Stimulated activated effector memory CD8-positive, alpha-beta T cell treated with anti-CD3 and anti-CD28 coated beads, Interleukin-12 subunit alpha, Interleukin-12 subunit beta, amount 100 ng/mL, for 72 hours (primary cell): ENCODE measurements around the gene MSH2.
"Not testable (repeated sequence)": the region's sequence is repeated elsewhere in the genome, so short reads cannot be mapped to it uniquely, and the experiment has no call there.

ENCODE experiments used
- ATAC-seq: fragments of 150-1000 bp; cut with Tn5 transposase; 2 replicates; pipeline ENCODE4 v1.10.0; 2021
- DNase-seq, 2 donors: peaks; one replicate each; pipeline ENCODE4 v3.0.0; 2021 to 2022; ENCODE audit warnings: low spot score in 2 of 2
- H3K27ac Mint-ChIP-seq: one replicate; pipeline ENCODE4 v1.8.0; 2022; ENCODE audit warnings: mild to moderate bottlenecking, mixed read lengths
- H3K36me3 Mint-ChIP-seq: one replicate; pipeline ENCODE4 v1.8.0; 2022; ENCODE audit warnings: mild to moderate bottlenecking, mixed read lengths
- H3K4me1 Mint-ChIP-seq: one replicate; pipeline ENCODE4 v1.8.0; 2022; ENCODE audit warnings: mixed read lengths
- H3K4me3 Mint-ChIP-seq: one replicate; pipeline ENCODE4 v1.8.0; 2022; ENCODE audit warnings: mild to moderate bottlenecking, mixed read lengths
- H3K9me3 Mint-ChIP-seq: one replicate; pipeline ENCODE4 v1.8.0; 2022; ENCODE audit warnings: mixed read lengths

MSH2 gene

DNA sequence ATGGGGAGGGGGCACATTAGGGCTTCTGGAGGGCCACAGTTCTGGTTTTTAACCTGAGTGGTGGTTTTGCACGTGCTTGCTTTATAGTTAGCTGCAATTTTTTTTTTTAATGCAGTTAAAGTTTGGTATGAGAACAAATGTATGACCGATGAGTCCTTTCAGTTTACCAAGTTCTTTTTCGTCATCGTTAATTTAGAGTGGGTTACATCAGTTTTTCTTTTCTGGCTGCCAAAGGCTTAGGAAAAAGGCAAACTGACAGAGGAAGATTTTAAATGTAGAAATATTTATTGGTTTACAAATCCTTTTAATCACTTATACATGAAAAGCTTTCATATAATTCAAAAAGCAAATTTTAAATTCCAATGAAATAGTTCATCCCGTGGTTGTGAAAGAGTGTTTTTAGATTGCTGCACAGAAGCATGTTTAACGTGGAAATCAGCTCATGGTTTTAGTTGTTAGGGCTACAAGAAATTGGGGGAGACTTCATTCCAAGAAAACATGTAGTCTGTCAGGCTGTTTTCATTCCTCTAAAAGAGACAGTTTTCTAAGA lies 82.9 kb downstream of the MSH2 start:
- ATAC-seq, result no peak
- no peak overlapping the region for H3K27ac Mint-ChIP-seq
- H3K36me3 Mint-ChIP-seq, result peaks cover 42% of the 10 kb centered on the region

DNA sequence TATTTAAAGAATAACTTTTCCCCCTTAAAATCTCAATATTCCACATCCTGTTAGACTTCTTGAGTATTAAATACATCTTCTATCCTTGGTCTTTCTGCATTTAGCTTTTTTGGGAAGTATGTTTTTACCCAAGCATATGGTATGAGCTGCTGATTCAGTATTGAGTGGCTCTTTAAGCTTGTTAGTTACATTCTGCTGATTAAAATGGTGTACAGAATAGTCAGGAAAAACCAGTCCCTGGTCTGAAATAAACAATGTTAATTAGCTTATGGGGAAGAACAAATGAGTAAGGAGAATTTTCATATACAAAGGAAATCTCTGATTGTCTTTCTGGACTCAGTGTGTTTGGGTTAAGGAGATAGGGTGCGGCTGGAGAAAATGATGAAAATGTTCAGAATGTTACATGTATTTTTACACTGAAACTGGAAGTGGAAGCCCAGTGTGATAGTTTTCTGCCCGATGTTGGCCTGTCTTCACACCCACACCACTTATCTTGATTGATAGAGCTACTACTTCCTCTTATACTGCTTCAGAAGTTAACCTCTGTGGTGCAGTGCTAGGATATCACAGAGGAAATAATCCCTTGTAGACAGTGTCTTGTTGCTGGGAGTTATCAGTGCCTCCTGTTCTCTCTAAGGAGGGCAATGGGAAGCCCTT lies 84.0 kb downstream of the MSH2 start:
- H3K36me3 Mint-ChIP-seq, result peaks cover 31% of the 10 kb centered on the region
- H3K27ac Mint-ChIP-seq, result no peak overlapping the region
- H3K9me3 Mint-ChIP-seq, result no peaks in the 10 kb centered on the region
- H3K4me1 Mint-ChIP-seq, result peaks cover 11% of the 10 kb centered on the region
- H3K4me3 Mint-ChIP-seq, result no peak overlapping the region
- DNase-seq, result no peak
- peak; percentile 76 for ATAC-seq

More for the DNA sequence above, 82.9 kb downstream of the MSH2 start:
- DNase-seq, result no peak
- Mint-ChIP-seq H3K4me1 (peaks cover 11% of the 10 kb centered on the region), H3K9me3 (no peaks in the 10 kb centered on the region), H3K4me3 (no peak overlapping the region)

DNA sequence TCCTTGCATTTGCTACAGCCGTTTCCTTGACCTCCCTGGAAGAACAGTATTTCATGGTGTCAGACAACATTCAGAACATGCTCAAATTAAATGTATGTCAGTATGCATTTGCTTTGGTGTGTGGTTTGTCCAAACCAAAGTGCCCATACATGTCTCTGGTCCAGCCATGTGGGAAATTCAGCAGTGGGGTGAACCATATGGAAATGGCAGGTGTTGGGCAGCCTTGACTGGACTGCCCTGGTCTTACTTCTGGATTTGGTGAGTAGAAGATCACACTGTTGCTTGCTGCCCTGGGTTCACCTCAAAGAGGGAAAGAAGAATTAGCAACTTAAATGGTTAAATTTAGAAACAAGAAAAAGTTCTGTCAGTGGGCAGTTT lies 84.5 kb downstream of the MSH2 start:
- no peak for ATAC-seq
- no peak for DNase-seq
- Mint-ChIP-seq H3K27ac (no peak overlapping the region), H3K4me3 (no peak overlapping the region), H3K4me1 (peaks cover 11% of the 10 kb centered on the region), H3K9me3 (no peaks in the 10 kb centered on the region), H3K36me3 (peaks cover 26% of the 10 kb centered on the region)

DNA sequence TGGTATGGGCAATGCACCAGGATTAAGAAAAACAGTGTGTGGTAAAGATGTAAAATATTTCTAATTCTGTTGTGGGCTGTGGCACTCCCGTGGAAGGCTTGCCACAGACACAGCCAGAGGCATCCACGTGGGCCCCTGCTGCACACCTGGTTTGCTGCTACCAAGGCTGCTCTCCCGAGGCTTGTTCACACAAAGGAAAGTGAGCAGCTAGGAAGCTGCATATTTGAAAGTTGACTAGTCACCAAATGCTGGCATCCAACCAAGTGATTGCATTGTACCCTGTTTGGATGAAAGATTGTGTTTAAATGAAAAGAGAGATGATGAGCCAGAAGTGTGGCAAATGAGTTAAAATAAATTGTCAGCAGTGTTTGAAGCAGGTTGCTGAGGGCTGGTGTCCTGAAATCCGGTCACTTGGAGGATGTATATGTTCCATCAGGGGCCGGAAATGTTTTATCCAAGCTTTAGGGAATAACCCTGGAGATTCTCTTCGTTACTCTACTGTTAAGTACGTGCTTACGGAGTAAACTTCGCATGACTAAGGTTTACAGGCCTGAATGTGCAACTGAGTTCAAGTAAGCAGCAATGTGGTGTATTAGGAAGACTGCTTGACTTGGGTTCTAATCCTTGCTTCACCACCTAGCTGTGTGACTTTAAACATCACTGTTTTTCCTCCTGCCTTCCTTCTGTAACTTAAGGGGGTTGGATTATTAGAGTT lies 86.1 kb downstream of the MSH2 start:
- Mint-ChIP-seq H3K9me3 (no peaks in the 10 kb centered on the region), H3K36me3 (peaks cover 10% of the 10 kb centered on the region), H3K4me3 (no peak overlapping the region), H3K4me1 (peaks cover 11% of the 10 kb centered on the region), H3K27ac (no peak overlapping the region)
- ATAC-seq (no peak), DNase-seq (no peak)

DNA sequence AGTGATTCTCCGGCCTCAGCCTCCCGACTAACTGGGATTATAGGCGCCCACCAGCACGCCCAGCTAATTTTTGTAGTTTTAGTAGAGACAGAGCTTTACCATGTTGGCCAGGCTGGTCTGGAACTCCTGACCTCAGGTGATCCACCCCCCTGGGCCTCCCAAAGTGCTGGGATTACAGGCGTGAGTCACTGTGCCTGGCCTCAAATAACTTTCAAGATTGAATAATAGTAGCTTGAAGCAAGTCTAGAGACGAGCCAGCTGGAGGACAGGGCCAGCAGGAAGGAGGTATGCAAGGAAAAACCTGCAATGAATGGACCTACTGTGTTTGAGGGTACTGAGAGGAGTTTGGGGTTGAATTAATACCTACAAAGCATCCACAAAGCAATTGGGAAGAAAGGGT lies 87.5 kb downstream of the MSH2 start:
- Mint-ChIP-seq H3K36me3 (peaks cover 4% of the 10 kb centered on the region), H3K4me1 (peaks cover 11% of the 10 kb centered on the region), H3K27ac (no peak overlapping the region), H3K9me3 (no peaks in the 10 kb centered on the region), H3K4me3 (no peak overlapping the region)
- ATAC-seq, result no peak
- no peak for DNase-seq

DNA sequence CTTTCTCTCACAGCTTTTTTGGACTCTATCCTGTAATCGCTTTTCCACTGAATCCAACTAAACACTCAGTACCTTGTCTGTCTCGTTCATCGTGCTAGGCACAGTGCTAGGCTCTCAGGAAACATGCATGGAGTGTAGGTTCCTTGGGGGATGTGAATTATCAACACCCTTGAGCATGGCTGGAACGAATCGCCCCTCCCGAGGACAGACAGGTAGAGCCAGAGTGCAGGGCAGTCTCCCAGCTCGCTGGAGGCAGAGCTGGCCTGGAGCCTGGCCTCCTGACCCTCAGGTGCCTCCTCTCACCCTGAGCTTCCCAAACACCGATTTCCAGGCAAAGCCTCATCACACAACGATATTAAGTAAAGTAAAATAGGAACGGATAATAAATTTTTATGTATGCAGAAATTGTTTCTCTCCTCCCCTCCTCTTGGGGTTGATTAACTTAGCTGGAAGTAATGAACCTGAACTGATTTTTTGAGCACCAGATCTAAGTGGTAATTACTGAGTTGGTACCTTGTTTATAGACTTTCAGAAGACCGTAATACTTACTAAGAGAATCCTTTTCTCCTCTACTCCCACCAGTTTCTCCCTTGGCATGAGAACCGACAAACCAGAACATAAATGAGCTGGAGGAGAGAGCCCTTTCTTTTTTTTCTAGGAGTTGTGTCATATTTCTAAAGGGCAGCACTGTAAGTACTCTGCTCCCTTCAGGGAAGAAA lies 90.5 kb downstream of the MSH2 start:
- H3K4me1 Mint-ChIP-seq, result no peaks in the 10 kb centered on the region
- H3K36me3 Mint-ChIP-seq, result no peaks in the 10 kb centered on the region
- no peak overlapping the region for H3K4me3 Mint-ChIP-seq
- DNase-seq, result no peak
- H3K9me3 Mint-ChIP-seq, result no peaks in the 10 kb centered on the region
- no peak overlapping the region for H3K27ac Mint-ChIP-seq
- no peak for ATAC-seq

DNA sequence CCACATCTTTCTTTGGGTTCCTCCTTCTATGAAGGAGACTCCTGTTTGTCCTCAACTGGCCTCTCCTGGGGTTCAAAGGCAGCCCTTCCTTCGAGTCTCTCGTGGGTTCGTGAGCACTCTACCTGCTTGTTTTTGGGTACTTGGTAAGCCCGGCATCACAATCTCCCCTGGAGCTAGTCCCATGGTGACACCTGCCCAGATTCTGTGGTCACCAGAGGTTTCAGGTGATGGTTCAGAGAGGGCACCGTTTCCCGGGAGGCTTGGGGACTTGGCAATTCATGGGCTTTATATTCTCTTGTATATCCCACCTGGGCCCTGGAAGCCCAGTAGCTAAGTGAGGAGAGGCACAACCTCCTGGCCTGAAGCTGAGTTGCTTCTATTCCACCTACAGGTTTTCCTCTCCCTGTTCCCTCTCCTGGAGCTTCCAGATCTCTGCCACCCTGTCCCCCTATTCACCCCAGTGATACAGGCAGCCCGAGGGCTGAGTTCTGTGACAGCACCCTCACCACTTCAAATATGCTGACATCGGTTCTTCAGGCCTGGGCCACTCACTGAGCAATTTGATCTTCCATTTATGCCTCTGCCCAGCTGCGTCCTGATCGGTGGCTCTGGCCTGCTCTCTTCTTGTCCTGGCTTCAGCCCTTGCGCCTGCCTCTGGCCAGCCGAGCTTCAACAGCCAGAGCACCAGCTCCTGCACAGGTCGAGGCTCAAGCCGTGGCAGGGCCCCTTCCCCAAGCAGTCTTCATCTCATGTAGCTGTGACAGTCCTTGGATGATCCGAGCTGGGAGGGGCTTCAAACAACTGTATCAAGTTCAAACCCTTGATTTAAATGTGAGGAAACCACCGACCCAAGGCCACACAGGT lies 91.5 kb downstream of the MSH2 start:
- Mint-ChIP-seq H3K9me3 (no peaks in the 10 kb centered on the region), H3K4me3 (no peak overlapping the region), H3K4me1 (no peaks in the 10 kb centered on the region), H3K27ac (no peak overlapping the region), H3K36me3 (no peaks in the 10 kb centered on the region)
- DNase-seq (no peak), ATAC-seq (no peak)

DNA sequence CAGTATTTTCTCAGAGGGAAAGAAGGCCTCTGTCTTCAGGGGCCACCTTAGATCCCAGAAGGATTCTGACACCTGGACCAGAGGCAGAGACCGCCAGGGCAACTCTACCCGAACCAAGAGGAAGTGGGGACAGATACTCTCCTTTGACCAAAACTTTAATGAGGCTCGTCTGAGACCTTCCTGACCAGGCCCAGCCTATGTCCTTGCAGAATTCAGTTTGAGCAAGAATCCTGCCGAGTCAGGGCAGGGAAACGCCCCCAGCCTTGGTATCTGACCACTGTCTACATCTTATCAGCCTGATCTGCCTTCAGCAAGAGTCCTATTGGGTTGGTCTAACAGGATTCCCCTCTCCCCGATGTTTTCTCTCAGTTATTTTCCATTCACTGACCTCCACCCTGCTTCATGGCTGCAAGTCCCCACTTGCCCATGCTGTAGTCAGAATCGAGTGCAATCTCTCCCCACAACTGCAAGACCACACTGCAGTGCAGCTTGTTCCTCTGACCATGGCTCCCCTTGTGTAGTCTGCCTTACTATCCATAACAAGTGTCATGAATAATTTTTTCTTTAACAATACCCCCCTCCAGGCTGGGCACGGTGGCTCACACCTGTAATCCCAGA lies 95.0 kb downstream of the MSH2 start:
- H3K9me3 Mint-ChIP-seq, result peaks cover 3% of the 10 kb centered on the region
- H3K4me1 Mint-ChIP-seq, result peaks cover 16% of the 10 kb centered on the region
- H3K4me3 Mint-ChIP-seq, result no peak overlapping the region
- no peak for DNase-seq
- no peak for ATAC-seq
- H3K27ac Mint-ChIP-seq, result no peak overlapping the region
- no peaks in the 10 kb centered on the region for H3K36me3 Mint-ChIP-seq

DNA sequence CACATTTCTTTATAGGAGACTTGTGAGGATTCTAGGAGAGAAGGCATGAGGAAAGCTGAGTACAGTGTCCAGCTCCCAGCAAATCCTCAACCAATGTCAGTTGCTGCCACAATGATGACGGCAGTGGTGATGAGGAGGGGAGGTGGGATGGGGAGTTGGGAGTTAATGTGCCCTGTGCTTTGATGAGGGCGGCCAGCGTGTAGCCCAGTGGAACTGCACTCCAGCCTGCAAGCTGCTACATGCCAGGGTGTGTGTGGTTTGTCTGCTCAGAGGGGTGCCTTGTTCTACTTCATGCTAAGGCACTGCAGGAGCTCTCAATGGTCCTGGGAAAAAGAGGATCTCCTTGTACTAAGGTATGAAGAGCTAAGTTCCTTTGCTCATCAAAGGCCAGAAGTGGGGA lies 96.1 kb downstream of the MSH2 start:
- H3K36me3 Mint-ChIP-seq, result no peaks in the 10 kb centered on the region
- no peak for ATAC-seq
- H3K27ac Mint-ChIP-seq, result no peak overlapping the region
- peaks cover 16% of the 10 kb centered on the region for H3K4me1 Mint-ChIP-seq
- H3K9me3 Mint-ChIP-seq, result peaks cover 3% of the 10 kb centered on the region
- H3K4me3 Mint-ChIP-seq, result no peak overlapping the region
- DNase-seq, result no peak

DNA sequence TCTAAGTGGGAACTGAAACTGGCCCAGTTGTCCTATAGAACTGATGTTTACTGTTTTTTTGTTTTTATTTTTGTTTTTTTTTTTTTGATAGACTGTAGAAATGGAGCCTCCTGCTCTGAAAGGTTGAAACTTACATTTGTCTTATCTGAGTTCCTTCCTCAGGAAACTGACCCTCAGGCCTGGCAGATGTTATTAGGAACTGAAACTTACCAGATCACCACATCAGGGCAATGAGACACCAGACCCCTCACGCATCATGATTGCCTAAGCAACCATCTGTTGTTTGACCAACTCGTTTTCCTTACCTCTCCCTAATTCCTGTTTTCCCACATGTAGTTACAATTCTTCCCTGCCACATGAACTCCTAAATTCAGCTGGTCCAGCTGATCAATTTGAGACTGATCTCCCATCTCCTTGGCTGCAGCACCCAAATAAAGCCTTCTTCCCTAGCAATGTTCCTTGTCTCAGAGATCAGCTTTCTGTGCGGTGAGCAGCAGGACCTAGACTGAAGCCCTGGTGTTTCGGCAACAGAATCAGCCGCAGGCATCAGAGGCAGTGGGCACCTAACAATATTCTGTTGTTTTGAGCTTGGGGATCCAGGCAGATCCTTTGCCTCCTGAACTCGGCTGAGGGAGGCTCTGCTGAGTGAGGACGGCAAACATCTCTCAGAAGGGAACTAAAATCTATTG lies 96.8 kb downstream of the MSH2 start:
- DNase-seq (no peak), ATAC-seq (no peak)
- Mint-ChIP-seq H3K36me3 (no peaks in the 10 kb centered on the region), H3K4me3 (no peak overlapping the region), H3K9me3 (peaks cover 3% of the 10 kb centered on the region), H3K27ac (no peak overlapping the region), H3K4me1 (peaks cover 16% of the 10 kb centered on the region)

DNA sequence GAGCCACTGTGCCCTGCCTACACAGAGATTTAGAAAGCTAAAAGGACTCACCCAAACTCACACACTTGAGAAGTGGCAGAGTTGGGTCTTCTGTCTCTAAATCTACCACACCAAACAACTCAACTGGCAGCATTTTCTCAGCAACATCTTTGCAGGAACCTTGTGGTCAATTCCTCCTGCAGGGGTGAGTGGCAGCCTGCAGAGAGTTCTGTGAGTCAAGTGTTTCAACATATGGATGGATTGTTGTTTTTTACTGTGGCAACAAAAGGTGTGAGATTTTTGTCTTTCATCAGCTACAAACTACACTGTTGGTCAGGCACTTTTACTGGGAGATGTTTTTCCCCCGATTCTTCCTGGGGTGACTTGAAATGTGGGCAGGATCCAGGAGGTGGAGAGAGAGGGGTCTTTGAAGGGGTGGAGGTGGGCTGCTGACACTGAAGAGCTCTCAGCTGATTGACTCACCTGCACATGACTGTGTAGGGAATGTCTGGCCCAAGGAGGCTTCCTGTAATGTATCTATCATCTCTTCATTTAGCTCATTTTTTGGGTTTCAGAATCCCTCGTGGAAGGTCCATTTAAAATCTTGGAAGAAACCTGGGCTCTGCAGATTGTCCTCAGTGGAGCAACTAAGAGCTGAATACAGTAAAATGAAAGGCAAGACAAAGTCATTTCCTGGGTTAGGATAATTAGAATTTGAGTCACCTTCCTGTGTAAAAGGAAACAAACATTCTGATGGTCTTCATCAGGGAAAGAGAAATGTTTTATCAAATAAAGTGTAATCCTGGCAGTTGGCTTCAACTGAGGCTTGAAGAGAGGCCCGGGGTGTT lies 98.6 kb downstream of the MSH2 start:
- H3K27ac Mint-ChIP-seq, result peak overlapping the region; percentile 29
- DNase-seq (no peak), ATAC-seq (peak; percentile 55)
- H3K4me3 Mint-ChIP-seq, result no peak overlapping the region
- H3K36me3 Mint-ChIP-seq, result no peaks in the 10 kb centered on the region
- peaks cover 6% of the 10 kb centered on the region for H3K9me3 Mint-ChIP-seq
- peaks cover 16% of the 10 kb centered on the region for H3K4me1 Mint-ChIP-seq

DNA sequence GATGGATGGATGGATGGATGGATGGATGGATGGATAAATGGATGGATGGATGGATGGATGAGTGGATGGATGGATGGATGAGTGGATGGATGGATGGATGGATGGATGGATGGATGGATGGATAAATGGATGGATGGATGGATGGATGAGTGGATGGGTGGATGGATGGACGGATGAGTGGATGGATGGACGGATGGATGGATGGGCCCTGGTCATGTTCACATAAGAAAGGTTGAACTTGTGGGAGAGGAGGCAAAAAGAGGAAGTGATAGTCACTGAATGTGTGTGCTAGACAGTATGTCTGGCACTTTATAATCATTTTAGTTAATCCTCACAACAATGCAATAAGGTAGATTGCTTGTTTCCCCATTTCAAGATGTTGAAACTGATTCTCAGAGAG lies 99.5 kb downstream of the MSH2 start:
- H3K9me3 Mint-ChIP-seq, DNase-seq, ATAC-seq, H3K4me3 Mint-ChIP-seq, H3K36me3 Mint-ChIP-seq: not testable (repeated sequence)
- peak overlapping the region; percentile 29 for H3K27ac Mint-ChIP-seq
- H3K4me1 Mint-ChIP-seq, result peaks cover 16% of the 10 kb centered on the region

DNA sequence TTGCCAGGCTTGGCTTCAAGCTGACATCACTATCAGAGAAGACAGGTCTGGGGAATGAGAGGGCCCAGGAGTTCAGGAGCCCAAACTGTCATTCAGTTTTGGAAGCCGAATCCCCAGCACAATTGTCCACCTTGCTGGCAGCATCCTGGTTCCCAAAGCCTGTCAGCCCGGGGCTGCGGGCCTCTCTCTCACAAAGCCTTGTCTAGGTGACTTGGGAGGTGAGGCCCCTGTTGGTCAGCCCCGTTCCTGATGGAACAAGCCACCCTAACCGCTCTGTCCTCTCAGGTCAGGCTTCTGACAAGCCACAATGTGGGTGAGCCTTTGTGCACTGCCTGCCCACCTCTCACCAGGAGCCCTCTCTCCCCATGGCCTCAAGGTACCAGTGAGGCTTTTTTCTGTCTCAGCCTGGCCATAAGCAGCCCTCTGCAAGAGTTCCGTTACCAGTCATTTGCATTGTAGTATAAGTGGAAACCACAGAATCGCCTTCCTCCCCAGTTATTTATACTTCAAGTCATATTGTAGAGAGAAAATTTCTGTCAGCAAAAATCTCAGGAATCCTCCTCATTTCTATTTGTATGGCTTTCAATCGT lies 100.6 kb downstream of the MSH2 start:
- H3K36me3 Mint-ChIP-seq, result no peaks in the 10 kb centered on the region
- H3K4me1 Mint-ChIP-seq, result peaks cover 16% of the 10 kb centered on the region
- ATAC-seq (no peak), DNase-seq (no peak)
- H3K4me3 Mint-ChIP-seq, result no peak overlapping the region
- H3K9me3 Mint-ChIP-seq, result peaks cover 6% of the 10 kb centered on the region
- H3K27ac Mint-ChIP-seq, result no peak overlapping the region
